Stimulated activated CD4-positive, alpha-beta T cell treated with anti-CD3 and anti-CD28 coated beads, Interleukin-2, amount 100 ng/mL, for 24 hours (primary cell): Measurements from ENCODE around the gene CHD5.

Experiments
- DNase-seq, 2 donors: peaks; one replicate each; pipeline ENCODE4 v3.0.0-alpha.2; 2020

Gene CHD5

DNA sequence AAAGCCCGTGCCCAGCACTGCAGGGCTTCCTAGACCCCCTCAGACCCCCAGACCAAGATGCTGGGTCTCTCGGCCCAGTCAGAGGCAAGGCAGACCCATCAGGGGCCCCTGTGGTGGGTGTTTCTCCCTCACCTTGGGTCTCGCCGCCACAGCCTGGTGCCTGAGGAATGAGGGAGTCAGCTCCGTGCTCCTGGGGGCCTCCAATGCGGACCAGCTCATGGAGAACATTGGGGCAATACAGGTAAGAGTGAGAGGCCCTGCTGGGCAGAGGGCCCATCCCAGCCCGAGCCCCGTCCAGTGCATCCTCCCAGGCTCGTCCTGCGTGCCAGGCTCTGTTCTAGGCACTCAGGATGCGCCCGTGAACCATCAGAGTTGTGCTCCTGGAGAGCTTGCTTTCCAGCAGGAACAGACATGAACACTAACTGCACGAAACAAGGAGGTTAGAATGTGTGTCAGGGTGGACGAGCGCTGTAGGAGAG is 83.0 kb downstream of the CHD5 start:
- peak in 1 of 2 donors; percentile 1 for DNase-seq

DNA sequence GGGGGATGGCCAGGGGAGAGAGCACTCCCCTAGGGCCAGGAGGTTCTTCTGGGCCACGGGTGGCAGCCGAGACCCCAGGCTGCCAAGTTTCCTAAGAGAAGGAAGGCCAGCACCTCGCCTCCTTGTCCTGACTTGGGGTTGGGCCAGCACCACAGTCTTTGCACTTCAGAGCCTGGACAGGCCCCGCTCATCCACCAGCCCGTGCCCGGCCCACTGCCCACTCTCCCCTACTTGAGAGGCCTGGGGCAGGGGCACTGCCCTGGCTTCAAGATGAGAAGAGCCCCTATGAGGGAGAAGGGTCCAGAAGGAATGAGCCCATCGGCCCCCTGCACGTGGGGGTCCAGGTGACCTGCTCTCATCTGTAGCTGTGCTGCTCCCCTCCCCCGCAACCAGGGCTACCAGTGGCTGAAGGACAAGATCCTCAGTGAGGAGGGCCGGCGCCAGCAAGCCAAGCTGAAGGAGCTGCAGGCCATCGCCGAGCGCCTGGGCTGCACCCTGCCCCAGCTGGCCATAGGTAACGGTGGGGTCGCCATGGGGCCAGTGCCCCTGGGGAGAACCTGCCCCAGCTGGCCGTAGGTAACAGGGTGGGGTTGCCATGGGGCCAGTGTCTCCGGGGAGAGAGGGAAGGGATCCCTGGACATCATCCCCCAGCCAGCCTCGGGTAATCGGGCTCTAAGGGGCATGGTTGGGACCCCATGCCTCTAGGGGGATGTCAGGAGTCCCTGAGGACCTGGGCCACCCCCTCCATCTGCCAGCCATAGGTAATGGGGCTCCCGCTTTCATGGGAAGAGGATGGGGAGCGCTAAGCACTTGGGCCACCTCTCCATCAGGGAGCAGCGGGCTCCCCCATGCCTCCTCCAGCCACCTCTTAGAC is 83.6 kb downstream of the CHD5 start:
- DNase-seq, result peak in 1 of 2 donors; percentile 3

DNA sequence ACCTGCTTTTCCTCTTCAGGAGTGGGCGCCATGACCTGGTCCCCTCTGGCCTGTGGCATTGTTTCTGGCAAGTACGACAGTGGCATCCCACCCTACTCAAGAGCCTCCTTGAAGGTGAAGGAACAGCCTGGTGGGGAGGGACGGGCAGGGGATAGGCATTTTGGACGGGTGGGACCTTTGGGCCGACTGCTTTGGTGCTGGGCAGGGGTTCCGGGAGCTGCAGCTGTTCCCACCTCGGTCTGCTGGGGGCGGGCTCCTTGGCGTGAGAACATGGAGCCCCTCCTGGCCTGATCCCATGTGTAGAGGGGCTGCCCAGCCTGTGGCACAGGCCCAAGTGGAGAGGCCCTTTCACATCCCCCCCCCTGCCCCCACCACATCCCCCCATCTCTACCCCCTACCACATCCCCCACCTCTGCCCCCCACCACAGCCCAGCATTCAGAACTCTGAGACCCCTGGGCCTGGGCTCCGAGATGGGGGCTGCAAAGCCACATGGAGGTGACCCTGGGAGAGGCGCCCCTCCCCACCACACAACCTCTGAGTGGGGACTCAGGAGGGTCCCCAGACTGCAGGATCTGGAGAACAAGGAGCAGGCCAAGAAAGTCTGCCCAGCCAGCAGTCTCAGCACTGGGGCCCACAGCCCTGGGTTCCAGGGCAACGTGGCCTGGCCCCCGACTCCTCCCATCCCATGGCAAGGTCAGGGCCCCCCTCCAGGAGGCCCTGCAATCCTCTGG is 84.4 kb downstream of the CHD5 start:
- peak in 1 of 2 donors; percentile 0 for DNase-seq

DNA sequence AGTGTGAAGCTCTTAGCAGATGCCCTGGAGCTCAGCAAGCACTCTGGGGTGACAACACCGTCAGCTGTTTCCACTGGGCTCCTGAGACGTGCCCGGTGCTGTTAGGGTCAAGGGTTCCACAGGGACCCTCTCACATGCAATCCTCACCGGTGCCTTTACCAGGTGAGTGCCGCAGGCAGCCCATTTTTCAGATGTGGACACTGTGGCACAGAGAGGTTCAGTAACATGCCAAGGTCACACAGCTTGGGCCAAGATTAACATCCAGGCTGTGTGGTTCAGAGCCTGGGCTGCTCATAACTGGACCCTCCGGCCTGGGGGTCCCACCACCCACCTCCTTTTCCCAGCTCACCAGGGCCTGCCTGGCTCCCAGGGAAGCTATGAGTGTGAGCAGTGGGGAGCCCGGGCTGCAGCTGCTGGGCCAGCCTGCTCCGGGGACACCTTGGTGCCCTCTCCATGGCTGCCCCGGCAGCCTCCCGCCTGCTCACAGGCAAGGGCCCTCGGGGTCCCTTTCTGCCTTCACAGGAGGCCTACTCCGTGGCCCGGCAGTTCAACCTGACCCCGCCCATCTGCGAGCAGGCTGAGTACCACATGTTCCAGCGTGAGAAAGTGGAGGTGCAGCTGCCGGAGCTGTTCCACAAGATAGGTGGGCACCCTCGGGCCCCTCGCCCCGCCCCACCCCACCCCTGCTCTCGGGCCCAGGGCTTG is 85.2 kb downstream of the CHD5 start:
- DNase-seq, result peak in 1 of 2 donors; percentile 0

DNA sequence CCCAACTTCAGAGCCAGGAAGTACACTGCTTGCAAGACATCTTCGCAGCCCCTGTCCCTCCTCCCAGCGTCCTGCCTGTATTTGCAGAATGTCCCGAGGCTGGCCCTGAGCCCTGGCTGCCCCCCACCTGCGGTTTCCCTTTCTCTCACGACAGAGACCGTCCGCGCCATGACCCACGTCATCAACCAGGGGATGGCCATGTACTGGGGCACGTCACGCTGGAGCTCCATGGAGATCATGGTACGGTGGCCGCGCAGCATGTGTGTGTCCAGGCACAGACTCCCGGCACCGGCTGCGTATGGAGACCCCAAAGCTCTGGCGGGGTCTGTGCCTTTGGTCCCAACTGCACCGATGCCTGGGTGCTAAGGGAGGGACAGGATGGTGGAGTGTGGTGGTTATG is 85.9 kb downstream of the CHD5 start:
- no peak for DNase-seq

DNA sequence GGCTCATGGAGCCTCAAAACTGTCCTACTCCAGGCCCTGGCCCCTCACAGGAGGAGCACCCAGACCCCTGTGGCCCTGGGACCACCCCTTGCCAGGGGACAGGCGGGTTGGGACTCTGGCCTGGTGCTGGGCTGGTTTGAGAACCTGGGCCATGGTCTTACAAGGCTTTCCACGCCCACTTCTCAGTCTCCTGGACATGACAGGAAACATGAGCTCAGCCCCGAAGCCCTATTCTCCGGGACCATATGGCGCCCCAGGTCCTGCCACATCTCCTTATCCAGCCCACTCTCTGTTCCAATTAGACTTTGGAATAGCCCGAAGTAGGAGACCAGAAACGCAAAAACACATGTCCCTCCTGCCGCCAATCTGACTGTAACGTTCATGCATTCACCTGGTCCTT is 86.5 kb downstream of the CHD5 start:
- DNase-seq, result no peak

DNA sequence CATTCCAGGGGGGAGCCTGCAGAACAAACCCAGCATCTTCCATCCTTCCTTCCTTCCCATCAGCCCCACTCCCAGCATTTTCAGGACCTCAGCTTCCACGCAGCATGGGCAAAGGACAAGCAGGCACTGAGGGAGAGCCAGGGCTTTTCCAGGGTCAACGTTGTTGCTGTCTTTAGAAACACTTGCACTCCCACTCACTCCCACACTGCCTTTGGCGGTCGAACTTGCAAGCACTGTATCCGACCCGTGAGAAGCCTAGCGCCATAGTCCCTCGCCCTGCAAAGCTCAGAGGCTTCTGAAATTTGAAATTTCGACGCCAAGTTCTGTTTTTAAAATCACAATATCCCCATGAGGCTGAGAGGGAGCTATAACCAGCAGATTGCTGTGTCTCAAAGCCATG is 87.0 kb downstream of the CHD5 start:
- no peak for DNase-seq

DNA sequence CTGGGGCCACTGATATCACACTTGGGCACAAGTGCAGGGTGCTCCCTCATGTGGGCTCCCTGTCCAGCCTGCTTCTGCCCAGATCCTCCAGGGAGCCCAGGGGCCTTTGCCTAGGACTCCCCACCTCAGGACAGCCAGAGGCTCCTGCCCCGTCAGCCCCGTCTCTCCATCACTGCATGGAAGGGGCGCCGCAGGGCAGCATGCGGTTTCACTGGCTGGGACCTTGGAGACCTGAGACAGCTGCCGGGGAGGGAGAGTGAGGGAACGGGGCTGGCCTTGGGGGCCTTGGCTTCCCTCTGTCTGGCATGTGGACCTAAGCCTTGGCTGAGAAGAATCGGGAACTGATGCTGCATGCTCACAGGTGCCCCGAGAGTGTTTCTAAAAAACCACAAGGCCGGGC is 87.9 kb downstream of the CHD5 start:
- DNase-seq, result no peak

DNA sequence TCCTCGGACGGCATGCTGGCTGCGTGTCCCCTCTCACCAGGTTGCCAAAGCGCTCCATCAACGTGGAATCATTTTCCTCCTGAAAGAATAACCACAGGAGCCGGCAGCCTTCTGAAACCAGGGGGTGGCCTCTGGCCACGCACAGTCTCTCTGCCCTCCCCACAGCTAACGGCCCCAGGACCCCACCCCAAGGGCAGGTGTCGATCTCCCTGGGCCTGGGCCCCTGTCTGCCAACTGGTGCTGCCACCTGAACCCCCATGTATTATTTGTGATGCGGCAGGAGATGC is 88.4 kb downstream of the CHD5 start:
- DNase-seq, result no peak

DNA sequence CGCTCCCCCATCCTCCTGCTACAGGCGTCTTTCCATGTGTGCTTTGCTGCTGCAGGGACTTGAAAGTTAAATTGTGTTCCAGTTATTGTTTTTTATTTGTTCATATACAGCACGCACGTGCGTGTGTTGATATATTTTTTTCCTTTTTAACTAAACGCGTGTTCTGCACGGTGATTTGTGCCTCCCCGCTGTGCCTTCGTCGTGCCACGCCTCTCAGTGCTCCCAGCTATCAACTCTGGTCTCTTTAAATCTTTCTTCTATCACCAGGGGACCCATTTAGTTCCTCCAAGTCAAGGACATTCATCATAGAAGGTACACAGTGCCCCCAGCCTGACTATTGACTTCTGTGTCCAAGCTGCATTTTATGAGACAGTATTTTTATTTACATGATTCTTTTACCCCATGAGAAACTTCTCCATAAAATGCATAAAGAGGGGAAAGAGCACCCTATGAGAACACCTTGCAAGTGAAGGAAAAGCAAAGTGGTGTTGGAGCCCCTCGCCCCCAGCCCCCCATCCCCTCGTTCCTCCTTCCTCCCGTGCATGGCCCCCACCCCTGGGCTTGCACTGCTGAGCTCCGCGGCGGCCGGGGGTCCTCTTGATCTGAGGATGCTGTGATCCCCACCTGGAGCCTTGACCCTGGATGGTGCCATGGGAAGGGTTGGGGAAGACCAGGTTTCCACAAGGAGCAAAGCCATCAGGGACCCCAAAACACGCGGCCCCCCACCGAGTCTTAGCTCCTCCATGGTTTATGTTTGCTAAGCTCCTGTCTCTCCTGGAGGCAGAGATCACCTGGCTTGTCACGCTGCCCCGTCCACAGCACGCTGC is 88.9 kb downstream of the CHD5 start:
- DNase-seq, result no peak

DNA sequence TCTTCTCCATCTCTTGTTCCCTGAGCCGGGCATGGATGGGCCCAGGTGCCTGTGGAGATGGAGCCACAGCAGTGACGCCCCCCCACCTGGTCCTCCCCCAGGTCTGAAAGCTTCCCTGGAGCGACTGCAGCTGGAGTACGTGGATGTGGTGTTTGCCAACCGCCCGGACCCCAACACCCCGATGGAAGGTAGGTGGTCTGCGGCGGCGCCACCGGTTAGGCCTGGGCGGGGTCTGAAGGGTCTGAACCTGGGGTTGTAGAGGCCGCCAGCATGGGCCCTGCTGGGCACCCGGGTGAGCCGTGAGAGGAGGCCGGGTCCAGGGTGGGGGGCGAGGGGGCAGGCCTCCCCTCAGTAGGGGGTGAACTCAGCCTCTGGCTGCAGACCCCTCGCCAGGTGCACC is 89.8 kb downstream of the CHD5 start:
- DNase-seq, result no peak

DNA sequence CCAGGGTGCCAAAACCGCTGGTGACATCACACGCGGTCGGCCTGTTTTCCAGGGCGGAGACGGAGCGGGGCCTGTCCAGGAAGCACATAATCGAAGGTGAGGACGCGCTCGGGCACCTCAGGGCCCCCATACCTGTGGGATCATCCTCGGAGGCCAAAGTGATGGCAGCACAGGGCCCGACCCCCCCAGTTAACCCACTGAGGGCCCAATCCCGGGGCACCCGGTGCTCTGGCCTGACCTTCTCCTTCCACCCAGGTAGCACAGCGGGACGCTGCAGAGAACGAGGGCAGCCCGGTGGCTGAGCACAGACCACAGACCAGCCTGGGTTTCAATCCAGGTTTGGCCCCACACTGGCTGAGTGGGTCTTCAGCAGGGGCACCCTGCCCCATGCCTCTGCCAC is 91.2 kb downstream of the CHD5 start:
- DNase-seq, result no peak

DNA sequence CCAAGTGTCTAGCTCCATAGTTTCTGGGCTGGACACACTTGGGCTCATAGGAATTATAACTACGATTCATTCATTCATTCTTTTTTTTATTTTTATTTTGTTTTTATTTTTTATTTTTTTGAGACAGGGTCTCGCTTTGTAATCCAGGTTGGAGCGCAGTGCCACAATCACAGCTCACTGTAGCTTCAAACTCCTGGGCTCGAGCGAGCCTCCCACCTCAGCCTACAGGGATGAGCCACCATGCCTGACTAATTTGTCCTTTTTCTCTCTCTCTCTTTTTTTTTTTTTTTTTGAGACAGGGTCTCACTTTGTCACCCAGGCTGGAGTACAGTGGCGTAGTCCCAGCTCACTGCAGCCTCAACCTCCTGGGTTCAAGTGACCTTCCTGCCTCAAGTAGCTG is 92.2 kb downstream of the CHD5 start:
- no peak for DNase-seq

DNA sequence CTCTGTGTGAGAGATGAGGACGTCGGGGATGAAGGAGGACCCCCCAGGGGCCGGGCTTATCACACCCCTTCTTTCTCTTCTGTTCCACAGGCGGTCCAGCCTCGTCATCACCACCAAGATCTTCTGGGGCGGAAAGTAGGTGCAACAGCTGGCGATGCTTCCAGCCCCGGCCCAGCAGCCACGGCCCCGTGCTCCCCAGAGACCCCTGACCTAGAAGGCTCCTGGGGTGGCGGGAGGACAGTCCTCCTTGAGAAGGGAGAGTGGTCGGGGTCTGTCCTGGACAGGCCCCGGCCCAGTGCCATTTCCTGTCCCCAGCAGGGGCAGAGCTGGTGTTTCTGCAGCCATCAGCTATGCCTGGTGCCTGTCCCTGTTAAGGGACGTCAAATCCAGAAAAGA is 92.7 kb downstream of the CHD5 start:
- no peak for DNase-seq

DNA sequence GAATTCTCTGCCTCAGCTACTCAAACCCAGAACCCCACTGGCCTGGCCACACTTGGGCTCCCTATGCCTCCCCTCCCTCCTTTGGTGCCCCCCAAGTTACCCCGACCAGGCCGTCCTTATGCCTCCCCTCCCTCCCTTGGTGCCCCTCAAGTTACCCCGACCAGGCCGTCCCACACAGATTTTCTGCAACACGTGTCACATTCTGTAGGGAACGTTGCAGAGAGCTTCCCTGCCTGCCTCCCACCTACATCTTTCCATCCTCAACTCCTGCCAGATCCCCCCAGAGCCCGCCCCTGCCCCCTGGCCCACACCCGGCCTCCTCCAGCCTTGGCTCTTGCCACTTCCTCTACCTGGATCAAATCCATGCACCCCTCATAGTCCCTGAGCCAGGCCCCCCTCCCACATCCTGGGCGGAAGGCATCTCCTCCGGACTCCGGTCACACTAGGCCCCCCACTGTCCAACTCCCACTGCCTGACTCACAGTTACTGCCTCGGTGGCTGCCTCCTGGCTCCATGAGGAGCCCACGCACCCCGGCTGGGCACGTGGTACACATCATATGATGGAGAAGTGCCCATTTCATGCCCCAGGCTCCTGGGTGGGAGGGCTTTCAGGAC is 93.3 kb downstream of the CHD5 start:
- DNase-seq, result no peak

DNA sequence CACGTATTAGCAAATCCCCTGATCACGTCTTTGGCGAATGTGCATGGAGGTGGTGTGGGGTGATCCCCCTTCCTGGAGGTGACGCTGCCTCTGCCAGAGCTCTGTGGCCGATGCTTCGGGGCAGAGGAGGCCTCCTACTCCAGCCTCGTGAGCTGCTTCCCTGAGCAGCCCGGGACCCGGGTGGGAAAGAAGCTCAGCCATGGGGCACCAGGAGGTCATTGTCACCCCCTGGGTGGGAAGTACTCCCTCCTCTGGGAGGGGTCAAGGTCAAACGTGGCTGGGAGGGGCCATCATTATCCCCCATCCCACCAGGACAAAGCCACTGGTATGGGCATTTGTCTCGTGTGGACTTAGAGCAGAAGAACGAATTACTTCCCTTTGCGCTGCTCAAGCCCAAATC is 93.8 kb downstream of the CHD5 start:
- DNase-seq, result no peak

DNA sequence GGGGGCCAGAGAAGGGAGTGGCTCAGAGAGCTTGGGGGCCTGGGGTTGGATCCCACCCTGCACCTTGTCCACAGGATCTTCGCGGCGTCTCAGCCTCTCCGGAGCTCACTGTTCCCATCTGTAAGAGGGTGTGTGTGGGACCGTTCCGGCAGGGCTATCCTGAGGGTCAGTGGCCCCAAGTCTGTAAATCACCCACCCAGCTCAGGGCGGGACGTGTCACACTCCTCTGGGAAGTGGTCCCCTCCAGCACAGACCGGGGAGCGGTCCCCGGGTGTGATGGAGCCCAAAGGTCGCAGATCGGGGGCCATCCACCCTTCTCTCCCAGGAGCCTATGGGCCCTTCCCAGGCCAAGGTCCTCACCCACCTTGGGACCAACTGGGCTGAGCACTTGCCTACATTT is 94.5 kb downstream of the CHD5 start:
- DNase-seq, result no peak

DNA sequence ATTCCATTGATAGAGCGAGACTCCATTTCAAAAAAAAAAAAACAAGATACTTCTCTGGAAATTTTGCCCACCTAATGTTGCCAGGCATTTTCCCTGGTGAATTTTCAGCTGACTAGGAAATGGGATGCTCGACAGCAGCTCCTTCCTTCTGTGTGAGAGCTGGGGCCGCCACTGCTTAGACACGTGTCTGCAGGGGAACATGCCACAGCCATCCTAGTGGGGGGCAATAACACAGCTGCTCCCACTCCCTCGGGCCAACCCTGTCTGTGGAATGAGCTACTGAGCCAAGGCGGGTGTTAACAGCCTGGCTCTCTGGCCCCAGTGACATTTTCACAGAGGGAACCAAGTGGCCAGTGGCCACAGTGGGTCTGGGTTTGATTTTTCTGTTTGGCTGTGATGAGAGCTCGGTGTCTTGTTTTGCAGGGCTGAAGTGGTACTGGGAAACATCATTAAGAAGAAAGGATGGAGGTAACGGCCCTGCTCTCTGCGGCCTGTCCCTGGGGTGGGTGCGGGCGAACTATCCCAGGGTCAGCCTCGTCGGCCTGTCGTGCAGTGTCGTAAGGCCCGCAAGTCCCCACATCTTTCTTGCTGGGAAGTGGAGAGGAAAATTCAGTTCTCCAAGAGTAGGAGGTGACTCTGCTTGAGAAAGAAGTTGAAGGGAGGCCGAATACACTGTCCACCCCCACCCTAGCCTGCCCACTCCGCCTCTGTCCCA is 95.2 kb downstream of the CHD5 start:
- no peak for DNase-seq

DNA sequence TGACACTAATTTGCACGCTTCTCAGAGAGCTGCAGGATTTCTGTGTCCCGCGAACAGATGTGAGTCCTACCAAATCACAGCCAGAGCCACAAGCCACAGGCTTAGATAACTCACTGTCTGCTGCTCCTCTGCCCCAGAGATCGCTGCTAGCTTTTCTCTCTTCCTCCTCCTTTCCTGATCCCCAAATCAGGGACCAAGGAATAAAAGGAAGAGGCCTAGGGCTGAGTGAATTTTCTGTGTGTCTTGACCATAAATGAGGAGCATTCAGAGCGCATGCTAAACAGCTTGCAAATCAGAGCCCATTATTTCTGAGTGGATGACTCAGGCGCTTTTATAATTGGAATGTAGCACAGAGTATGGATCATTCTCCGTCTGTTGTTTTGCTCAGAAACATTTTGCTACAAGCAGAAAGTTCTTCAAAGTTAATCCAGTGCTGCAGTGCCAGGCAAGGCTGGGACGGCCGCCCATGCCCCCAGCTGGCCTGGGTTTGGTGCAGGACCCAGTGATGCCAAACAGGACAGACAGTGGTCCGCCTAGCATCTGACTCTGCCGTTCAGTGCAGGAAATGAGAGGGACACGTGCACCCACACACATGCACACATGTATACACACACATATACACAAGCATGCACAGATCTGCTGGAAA is 96.2 kb downstream of the CHD5 start:
- DNase-seq, result no peak

DNA sequence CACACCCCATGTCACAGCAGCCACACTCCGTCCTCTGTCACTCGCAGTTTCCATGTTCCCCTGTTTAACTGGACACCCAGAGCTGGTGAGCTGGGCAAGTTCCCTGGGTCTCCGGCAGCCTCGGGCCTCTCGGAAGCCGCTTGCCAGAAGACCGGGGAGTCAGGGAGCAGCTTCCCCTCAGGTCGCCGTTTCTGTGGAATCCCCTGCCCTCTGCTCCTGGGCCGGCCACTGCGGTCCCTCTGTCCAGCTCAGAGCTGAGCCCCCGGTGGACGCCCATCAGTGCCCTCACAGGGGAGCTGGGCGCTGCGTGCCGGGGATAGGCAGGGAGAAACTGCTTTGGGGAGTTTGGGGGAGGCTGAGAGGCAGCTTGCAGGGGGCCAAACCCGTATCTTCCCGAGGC is 96.7 kb downstream of the CHD5 start:
- no peak for DNase-seq

DNA sequence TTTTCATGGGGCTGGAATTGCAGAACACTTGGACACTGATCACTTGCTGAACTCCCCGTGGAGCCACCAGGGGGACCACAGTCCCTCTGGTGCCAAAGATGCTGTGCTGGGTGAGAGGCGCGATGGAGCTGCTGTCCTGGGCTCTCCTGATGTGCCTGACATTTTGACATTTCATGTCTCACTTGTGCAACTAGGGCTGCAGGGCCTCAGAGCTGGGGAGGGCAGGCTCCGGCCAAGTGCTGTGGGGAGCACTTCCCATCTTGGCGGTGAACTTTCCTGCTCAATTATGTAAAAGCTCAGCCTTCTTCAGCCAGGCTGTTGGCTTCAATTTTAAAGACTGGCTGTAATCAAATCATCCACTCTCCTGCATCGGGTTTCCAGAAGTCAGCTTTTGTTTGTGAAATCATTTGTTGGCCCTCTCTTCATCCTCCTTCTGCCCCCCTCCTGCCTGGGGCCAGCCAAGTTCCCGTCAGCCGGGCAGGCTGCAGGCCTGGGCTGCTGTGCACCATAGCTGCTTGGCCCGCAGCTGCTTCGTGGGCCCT is 97.6 kb downstream of the CHD5 start:
- DNase-seq, result no peak
